Measurements from ENCODE around the gene TMX4.

Gene TMX4

GRCh38 chr20:8060977-8061376 is 41.4 kb upstream of the TMX4 start:
- DNase-seq (ENCODE audit: low read depth): no peak
- H3K4me3 ChIP-seq (ENCODE audit: control insufficient read depth, low read depth, low read length): no peak overlapping the region
- no peak for TF ChIP-seq CTCF (conservative IDR thresholded peaks at IDR 0.05; ENCODE audit: control insufficient read depth, insufficient read depth, low read depth, low read length)

- DNase-seq (ENCODE audit: low read depth): no peak
- no peak overlapping the region for H3K4me3 ChIP-seq (ENCODE audit: control insufficient read depth, low read depth, low read length)
- no peak for TF ChIP-seq CTCF (conservative IDR thresholded peaks at IDR 0.05; ENCODE audit: control insufficient read depth, insufficient read depth, low read depth, low read length)
Observed at GRCh38 chr20:8057871-8058270, 38.3 kb upstream of the TMX4 start.

DNA sequence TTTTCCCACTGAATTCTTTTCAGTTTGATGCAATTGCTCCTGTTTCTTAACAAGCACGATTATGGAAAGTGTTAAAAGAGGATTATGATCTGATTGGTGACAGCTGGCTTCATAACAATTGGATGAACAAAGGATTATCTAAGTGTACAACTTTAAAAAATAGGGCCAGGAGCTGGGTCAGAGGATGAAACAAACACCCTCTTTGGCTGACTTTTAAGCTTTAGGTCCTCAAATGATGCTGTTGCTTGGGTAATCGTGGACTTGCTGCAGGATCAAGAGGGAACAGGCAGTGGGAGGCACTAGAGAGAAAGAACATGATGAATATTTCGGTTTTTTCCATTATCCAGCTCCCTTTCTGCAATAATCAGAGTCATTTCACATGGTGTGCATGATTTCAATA is 35.5 kb upstream of the TMX4 start:
- no peak for DNase-seq (ENCODE audit: low read depth)
- no peak overlapping the region for H3K4me3 ChIP-seq (ENCODE audit: control insufficient read depth, low read depth, low read length)
- no peak for TF ChIP-seq CTCF (conservative IDR thresholded peaks at IDR 0.05; ENCODE audit: control insufficient read depth, insufficient read depth, low read depth, low read length)

DNA sequence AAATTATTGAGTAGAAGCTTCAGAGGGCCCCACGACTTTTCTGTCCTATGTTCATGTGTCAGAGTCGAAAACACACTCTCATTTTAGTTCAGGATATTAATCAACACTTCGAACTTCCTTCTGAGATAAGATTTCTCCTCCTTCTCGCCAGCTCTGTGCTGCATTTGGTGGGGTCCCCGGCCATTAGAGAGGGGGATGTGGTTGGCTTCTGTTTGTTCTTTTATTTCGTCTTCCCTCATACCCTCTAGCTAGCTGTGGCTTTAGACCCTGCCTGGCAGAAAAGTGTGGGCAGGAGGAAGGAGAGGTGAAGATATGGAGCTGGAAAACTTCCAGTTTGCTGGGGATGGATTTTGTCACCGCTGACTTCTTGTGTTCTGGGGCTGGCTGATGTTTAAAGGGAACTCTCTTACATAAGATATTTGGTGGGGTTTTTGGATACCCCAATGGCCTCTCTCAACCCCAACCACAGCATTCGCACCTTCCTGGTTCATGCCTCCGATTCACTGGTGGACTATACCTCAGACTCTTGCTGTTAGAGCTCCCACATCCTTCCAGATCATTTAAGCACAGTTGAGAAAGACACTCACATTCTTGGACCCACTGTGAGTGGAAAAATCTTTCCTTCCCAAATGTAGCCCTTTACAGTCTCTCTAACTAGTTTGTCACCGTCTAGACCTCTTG is 30.7 kb upstream of the TMX4 start:
- no peak overlapping the region for H3K4me3 ChIP-seq (ENCODE audit: control insufficient read depth, low read depth, low read length)
- TF ChIP-seq CTCF (conservative IDR thresholded peaks at IDR 0.05; ENCODE audit: control insufficient read depth, insufficient read depth, low read depth, low read length): no peak
- no peak for DNase-seq (ENCODE audit: low read depth)

GRCh38 chr20:8049310-8049709 is 29.7 kb upstream of the TMX4 start:
- DNase-seq (ENCODE audit: low read depth): peak; percentile 31
- TF ChIP-seq CTCF (conservative IDR thresholded peaks at IDR 0.05; ENCODE audit: control insufficient read depth, insufficient read depth, low read depth, low read length): no peak

GRCh38 chr20:8045946-8046345 is 26.4 kb upstream of the TMX4 start:
- no peak for TF ChIP-seq CTCF (conservative IDR thresholded peaks at IDR 0.05; ENCODE audit: control insufficient read depth, insufficient read depth, low read depth, low read length)
- no peak for DNase-seq (ENCODE audit: low read depth)
- H3K4me3 ChIP-seq (ENCODE audit: control insufficient read depth, low read depth, low read length): no peak overlapping the region

More at GRCh38 chr20:8049310-8049709, 29.7 kb upstream of the TMX4 start:
- H3K4me3 ChIP-seq (ENCODE audit: control insufficient read depth, low read depth, low read length): no peak overlapping the region
